ENCODE measurements around the gene RAD51B. TPM values are rescaled to one million over a fixed set of nuclear protein-coding genes. Genes with fewer than 3 reads are reported as not detected.

RAD51B gene
- total and polyA plus RNA-seq, 9 of the 15 experiments (the other 6 are each of a cell fraction or from before 2014, with no cell fraction given): 8.5 to 17.3 (median 11.3) TPM

DNA sequence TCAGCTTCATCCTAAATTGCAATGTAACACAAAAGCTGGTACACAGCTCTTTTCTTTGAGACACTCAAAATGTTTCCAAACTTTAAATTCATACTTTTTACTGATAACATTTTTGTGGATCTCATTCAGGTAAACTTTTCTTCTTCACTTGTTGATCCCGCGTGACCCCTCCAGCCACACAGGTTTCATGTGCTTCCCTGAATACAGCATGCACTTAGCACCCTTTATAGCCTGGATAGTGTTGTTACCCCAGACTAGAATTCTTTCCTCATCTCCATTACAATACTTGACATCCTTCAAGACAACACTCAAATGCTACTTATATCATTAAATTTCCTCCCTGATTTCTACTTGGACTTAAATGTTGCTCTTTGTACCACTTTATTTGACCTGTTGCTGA is 373.4 kb downstream of the RAD51B start:
- no peaks in the 10 kb centered on the region for H3K9me3 ChIP-seq (replicated peaks; ENCODE audit: control insufficient read depth, insufficient read depth, low read depth, low read length)
- TF ChIP-seq, protein P1, sequence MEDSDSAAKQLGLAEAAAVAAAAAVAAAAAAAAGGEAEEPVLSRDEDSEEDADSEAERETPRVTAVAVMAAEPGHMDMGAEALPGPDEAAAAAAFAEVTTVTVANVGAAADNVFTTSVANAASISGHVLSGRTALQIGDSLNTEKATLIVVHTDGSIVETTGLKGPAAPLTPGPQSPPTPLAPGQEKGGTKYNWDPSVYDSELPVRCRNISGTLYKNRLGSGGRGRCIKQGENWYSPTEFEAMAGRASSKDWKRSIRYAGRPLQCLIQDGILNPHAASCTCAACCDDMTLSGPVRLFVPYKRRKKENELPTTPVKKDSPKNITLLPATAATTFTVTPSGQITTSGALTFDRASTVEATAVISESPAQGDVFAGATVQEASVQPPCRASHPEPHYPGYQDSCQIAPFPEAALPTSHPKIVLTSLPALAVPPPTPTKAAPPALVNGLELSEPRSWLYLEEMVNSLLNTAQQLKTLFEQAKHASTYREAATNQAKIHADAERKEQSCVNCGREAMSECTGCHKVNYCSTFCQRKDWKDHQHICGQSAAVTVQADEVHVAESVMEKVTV (CRISPR knock-in tag; IDR thresholded peaks at IDR 0.05): no peak
- TF ChIP-seq HIVEP1 (CRISPR knock-in tag; IDR thresholded peaks at IDR 0.05) (no peak), KLF1 (tag; IDR thresholded peaks at IDR 0.05) (no peak), SRSF9 (IDR thresholded peaks at IDR 0.05; ENCODE audit: borderline replicate concordance, low read depth, low read length) (no peak), NFYB (IDR thresholded peaks at IDR 0.05; ENCODE audit: extremely low read depth, insufficient read length) (no peak), ERF (CRISPR knock-in tag; IDR thresholded peaks at IDR 0.05) (no peak), POLR2B (IDR thresholded peaks at IDR 0.05; ENCODE audit: low read depth, partially characterized antibody) (no peak), STAG1 (CRISPR knock-in tag; IDR thresholded peaks at IDR 0.05; ENCODE audit: borderline replicate concordance) (no peak), CHCHD3 (CRISPR knock-in tag; IDR thresholded peaks at IDR 0.05) (no peak), NR3C1 (CRISPR knock-in tag; IDR thresholded peaks at IDR 0.05) (no peak), CBFB (CRISPR knock-in tag; IDR thresholded peaks at IDR 0.05) (no peak), ZKSCAN8 (CRISPR knock-in tag; IDR thresholded peaks at IDR 0.05) (no peak), RBM22 (IDR thresholded peaks at IDR 0.05; ENCODE audit: low read depth, low read length, poor library complexity, severe bottlenecking) (no peak), CBFA2T2 (conservative IDR thresholded peaks at IDR 0.05) (no peak), ZNF12 (CRISPR knock-in tag; IDR thresholded peaks at IDR 0.05) (no peak), ZNF444 (CRISPR knock-in tag; IDR thresholded peaks at IDR 0.05) (no peak), BDP1 (IDR thresholded peaks at IDR 0.05; ENCODE audit: insufficient read depth, insufficient read length) (no peak)
- TF ChIP-seq, protein P2, sequence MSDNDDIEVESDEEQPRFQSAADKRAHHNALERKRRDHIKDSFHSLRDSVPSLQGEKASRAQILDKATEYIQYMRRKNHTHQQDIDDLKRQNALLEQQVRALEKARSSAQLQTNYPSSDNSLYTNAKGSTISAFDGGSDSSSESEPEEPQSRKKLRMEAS (CRISPR knock-in tag; IDR thresholded peaks at IDR 0.05): no peak
- TF ChIP-seq, protein P3, sequence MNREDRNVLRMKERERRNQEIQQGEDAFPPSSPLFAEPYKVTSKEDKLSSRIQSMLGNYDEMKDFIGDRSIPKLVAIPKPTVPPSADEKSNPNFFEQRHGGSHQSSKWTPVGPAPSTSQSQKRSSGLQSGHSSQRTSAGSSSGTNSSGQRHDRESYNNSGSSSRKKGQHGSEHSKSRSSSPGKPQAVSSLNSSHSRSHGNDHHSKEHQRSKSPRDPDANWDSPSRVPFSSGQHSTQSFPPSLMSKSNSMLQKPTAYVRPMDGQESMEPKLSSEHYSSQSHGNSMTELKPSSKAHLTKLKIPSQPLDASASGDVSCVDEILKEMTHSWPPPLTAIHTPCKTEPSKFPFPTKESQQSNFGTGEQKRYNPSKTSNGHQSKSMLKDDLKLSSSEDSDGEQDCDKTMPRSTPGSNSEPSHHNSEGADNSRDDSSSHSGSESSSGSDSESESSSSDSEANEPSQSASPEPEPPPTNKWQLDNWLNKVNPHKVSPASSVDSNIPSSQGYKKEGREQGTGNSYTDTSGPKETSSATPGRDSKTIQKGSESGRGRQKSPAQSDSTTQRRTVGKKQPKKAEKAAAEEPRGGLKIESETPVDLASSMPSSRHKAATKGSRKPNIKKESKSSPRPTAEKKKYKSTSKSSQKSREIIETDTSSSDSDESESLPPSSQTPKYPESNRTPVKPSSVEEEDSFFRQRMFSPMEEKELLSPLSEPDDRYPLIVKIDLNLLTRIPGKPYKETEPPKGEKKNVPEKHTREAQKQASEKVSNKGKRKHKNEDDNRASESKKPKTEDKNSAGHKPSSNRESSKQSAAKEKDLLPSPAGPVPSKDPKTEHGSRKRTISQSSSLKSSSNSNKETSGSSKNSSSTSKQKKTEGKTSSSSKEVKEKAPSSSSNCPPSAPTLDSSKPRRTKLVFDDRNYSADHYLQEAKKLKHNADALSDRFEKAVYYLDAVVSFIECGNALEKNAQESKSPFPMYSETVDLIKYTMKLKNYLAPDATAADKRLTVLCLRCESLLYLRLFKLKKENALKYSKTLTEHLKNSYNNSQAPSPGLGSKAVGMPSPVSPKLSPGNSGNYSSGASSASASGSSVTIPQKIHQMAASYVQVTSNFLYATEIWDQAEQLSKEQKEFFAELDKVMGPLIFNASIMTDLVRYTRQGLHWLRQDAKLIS (CRISPR knock-in tag; IDR thresholded peaks at IDR 0.05): no peak
- in situ Hi-C loops (cut with MboI) (no loop called here), intact Hi-C loops (cut with micrococcal nuclease) (no loop called here)
- no peak for FAIRE-seq
- H4K20me1 ChIP-seq (replicated peaks; ENCODE audit: control insufficient read depth, insufficient read depth, low read length): no peaks in the 10 kb centered on the region
- no peak overlapping the region for H3K9ac ChIP-seq (ENCODE audit: insufficient read depth in 1 of 2, low read depth in 2 of 2, low read length in 2 of 2)
- 66% methylated on average over 2 of the region's 2 CpGs for WGBS (ENCODE audit: insufficient coverage, low coverage, missing lambda C conversion rate)
- no peaks in the 10 kb centered on the region for H3K27me3 ChIP-seq (ENCODE audit: control insufficient read depth in 2 of 2, insufficient read depth in 2 of 2, low read length in 2 of 2)
- POLR2A ChIA-PET: no interaction called here
- H3K4me1 ChIP-seq (replicated peaks in 1 of 2; ENCODE audit: control insufficient read depth in 2 of 2, insufficient read depth in 2 of 2, low read length in 2 of 2): no peaks in the 10 kb centered on the region
- CTCF ChIA-PET (ENCODE audit: low intra/inter-chr PET ratio): no interaction called here
- no peaks in the 10 kb centered on the region for H3K79me2 ChIP-seq (ENCODE audit: control insufficient read depth, insufficient read depth, low read length)
- BruUV-seq (replicated peaks): no TSS peak
- no peak overlapping the region for H2AFZ ChIP-seq (ENCODE audit: low read depth, low read length)
- H3K36me3 ChIP-seq (ENCODE audit: control insufficient read depth, insufficient read depth, low read length): no peaks in the 10 kb centered on the region
- ATAC-seq: no peak
- no peaks in the 10 kb centered on the region for H3K9me1 ChIP-seq (ENCODE audit: control insufficient read depth, insufficient read depth, low read length)
- H3K4me3 ChIP-seq: no peak overlapping the region
- H3K27ac ChIP-seq (ENCODE audit: extremely low read depth, low read depth, low read length): no peak overlapping the region
- no peak overlapping the region for H3K4me2 ChIP-seq (ENCODE audit: insufficient read depth, low read length)
- no peak for DNase-seq (ENCODE audit: extremely low read depth in 1 of 4, low spot score in 3 of 4)

All from K562 (cell line).